ENCODE data around the gene MECR.

- TF ChIP-seq, protein P1, sequence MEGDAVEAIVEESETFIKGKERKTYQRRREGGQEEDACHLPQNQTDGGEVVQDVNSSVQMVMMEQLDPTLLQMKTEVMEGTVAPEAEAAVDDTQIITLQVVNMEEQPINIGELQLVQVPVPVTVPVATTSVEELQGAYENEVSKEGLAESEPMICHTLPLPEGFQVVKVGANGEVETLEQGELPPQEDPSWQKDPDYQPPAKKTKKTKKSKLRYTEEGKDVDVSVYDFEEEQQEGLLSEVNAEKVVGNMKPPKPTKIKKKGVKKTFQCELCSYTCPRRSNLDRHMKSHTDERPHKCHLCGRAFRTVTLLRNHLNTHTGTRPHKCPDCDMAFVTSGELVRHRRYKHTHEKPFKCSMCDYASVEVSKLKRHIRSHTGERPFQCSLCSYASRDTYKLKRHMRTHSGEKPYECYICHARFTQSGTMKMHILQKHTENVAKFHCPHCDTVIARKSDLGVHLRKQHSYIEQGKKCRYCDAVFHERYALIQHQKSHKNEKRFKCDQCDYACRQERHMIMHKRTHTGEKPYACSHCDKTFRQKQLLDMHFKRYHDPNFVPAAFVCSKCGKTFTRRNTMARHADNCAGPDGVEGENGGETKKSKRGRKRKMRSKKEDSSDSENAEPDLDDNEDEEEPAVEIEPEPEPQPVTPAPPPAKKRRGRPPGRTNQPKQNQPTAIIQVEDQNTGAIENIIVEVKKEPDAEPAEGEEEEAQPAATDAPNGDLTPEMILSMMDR (IDR thresholded peaks at IDR 0.05), result no peak
- TF ChIP-seq POLR2A (IDR thresholded peaks at IDR 0.05) (no peak), POLR2AphosphoS5 (IDR thresholded peaks at IDR 0.05; ENCODE audit: insufficient read depth in 1 of 2, low read depth in 1 of 2) (no peak)
Measured at GRCh38 chr1:29217633-29218032, 13.1 kb downstream of the MECR start.

All from vagina (tissue), 2 donors.